Raji (cell line): Measurements from ENCODE around the gene CFAP97D2.

ENCODE experiments used
- POLR2A ChIP-seq: IDR thresholded peaks from 2 replicates; pipeline ENCODE4 v1.6.1; 2011; ENCODE audit warnings: low read depth, low read length, control low read depth; ENCODE audit not compliant: insufficient read depth

CFAP97D2 gene

GRCh38 chr13:114264886-114265611 lies 86.0 kb downstream of the CFAP97D2 start:
- no peak for TF ChIP-seq POLR2A

- TF ChIP-seq POLR2A = no peak
Observed at GRCh38 chr13:114266241-114266640, 87.2 kb downstream of the CFAP97D2 start.

GRCh38 chr13:114268344-114269280 lies 89.6 kb downstream of the CFAP97D2 start:
- TF ChIP-seq POLR2A = no peak

- no peak for TF ChIP-seq POLR2A
Observed at GRCh38 chr13:114269281-114269770, 90.3 kb downstream of the CFAP97D2 start.
